ENCODE results near the gene PTCH1.

Gene PTCH1

GRCh38 chr9:95420518-95420917 is 96.3 kb downstream of the PTCH1 start:
- no peak overlapping the region for H3K4me3 ChIP-seq (ENCODE audit: low read depth, low read length)
- DNase-seq: no peak
- H3K27me3 ChIP-seq (ENCODE audit: insufficient read depth, low read depth, severe bottlenecking): no peaks in the 10 kb centered on the region
- no peaks in the 10 kb centered on the region for H3K36me3 ChIP-seq
- no peak overlapping the region for H3K27ac ChIP-seq
- no peak for TF ChIP-seq CTCF (IDR thresholded peaks at IDR 0.05; ENCODE audit: low read depth, low read length)
- H3K9me3 ChIP-seq (ENCODE audit: severe bottlenecking): peaks cover 8% of the 10 kb centered on the region

GRCh38 chr9:95419444-95419843 is 97.3 kb downstream of the PTCH1 start:
- TF ChIP-seq CTCF (IDR thresholded peaks at IDR 0.05; ENCODE audit: low read depth, low read length): no peak
- H3K36me3 ChIP-seq: no peaks in the 10 kb centered on the region
- no peaks in the 10 kb centered on the region for H3K27me3 ChIP-seq (ENCODE audit: insufficient read depth, low read depth, severe bottlenecking)
- H3K9me3 ChIP-seq (ENCODE audit: severe bottlenecking): peaks cover 8% of the 10 kb centered on the region
- H3K27ac ChIP-seq: no peak overlapping the region
- no peak for DNase-seq
- no peak overlapping the region for H3K4me3 ChIP-seq (ENCODE audit: low read depth, low read length)

- no peak for DNase-seq
- H3K36me3 ChIP-seq: no peaks in the 10 kb centered on the region
- no peaks in the 10 kb centered on the region for H3K9me3 ChIP-seq (ENCODE audit: severe bottlenecking)
- TF ChIP-seq CTCF (IDR thresholded peaks at IDR 0.05; ENCODE audit: low read depth, low read length): no peak
- no peak overlapping the region for H3K4me3 ChIP-seq (ENCODE audit: low read depth, low read length)
- H3K27me3 ChIP-seq (ENCODE audit: insufficient read depth, low read depth, severe bottlenecking): no peaks in the 10 kb centered on the region
- no peak overlapping the region for H3K27ac ChIP-seq
Measured at GRCh38 chr9:95415158-95415557, 101.6 kb downstream of the PTCH1 start.

- no peak overlapping the region for H3K4me3 ChIP-seq (ENCODE audit: low read depth, low read length)
- H3K27me3 ChIP-seq (ENCODE audit: insufficient read depth, low read depth, severe bottlenecking): no peaks in the 10 kb centered on the region
- no peak overlapping the region for H3K27ac ChIP-seq
- no peaks in the 10 kb centered on the region for H3K9me3 ChIP-seq (ENCODE audit: severe bottlenecking)
- DNase-seq: no peak
- no peaks in the 10 kb centered on the region for H3K36me3 ChIP-seq
- TF ChIP-seq CTCF (IDR thresholded peaks at IDR 0.05; ENCODE audit: low read depth, low read length): no peak
Measured at GRCh38 chr9:95413793-95414192, 103.0 kb downstream of the PTCH1 start.

- H3K4me3 ChIP-seq (ENCODE audit: low read depth, low read length): no peak overlapping the region
- H3K9me3 ChIP-seq (ENCODE audit: severe bottlenecking): no peaks in the 10 kb centered on the region
- H3K27me3 ChIP-seq (ENCODE audit: insufficient read depth, low read depth, severe bottlenecking): no peaks in the 10 kb centered on the region
- no peak for TF ChIP-seq CTCF (IDR thresholded peaks at IDR 0.05; ENCODE audit: low read depth, low read length)
- H3K36me3 ChIP-seq: no peaks in the 10 kb centered on the region
- H3K27ac ChIP-seq: no peak overlapping the region
- DNase-seq: no peak
Measured at GRCh38 chr9:95411054-95411892, 105.5 kb downstream of the PTCH1 start.
